PC-9 (cell line): ENCODE results near the gene CADPS2. TPM values are rescaled to one million over a fixed set of nuclear protein-coding genes. Genes with fewer than 3 reads are reported as not detected.

Experiments
- BruUV-seq: library from RNA; stranded (reverse); fragments of 400-500 nt; replicated peaks from 2 replicates; lab custom pipeline; 2021; lab: Mats Ljungman, UMichigan
- CTCF ChIA-PET: fragments of 300-600 bp; sonication (Branson Sonifier 250); formaldehyde crosslinking; loops from one replicate; lab custom pipeline; 2022; ENCODE audit warnings: antibody characterized with exemption; lab: Charles Lee
- POLR2A ChIA-PET: fragments of 300-600 bp; sonication (Branson Sonifier 250); formaldehyde crosslinking; loops from one replicate; lab custom pipeline; 2022; ENCODE audit warnings: antibody characterized with exemption; ENCODE audit not compliant: unreplicated experiment; lab: Charles Lee
- DNase-seq, 2 experiments: peaks; one replicate each; pipeline versions ENCODE4 v3.0.0 to v3.0.0-alpha.2; 2015 to 2022; ENCODE audit warnings: mixed read lengths in 1 of 2
- H2AFZ ChIP-seq: fragments of 200-600 bp; sonication (generic); 2 replicates; pipeline ENCODE4 v1.8.1; 2017; ENCODE audit warnings: antibody characterized with exemption
- H3F3A ChIP-seq: fragments of 200-600 bp; sonication (generic); 2 replicates; pipeline ENCODE4 v1.8.1; 2017; ENCODE audit warnings: antibody characterized with exemption, mild to moderate bottlenecking, low read depth; ENCODE audit not compliant: insufficient read depth
- H3K27ac ChIP-seq: fragments of 200-600 bp; sonication (generic); 2 replicates; pipeline ENCODE4 v1.6.1; 2016; ENCODE audit warnings: mixed run types
- H3K27me3 ChIP-seq: fragments of 200-600 bp; sonication (generic); 2 replicates; pipeline ENCODE4 v1.6.1; 2016; ENCODE audit warnings: low read depth, mixed run types; ENCODE audit not compliant: insufficient read depth
- H3K36me3 ChIP-seq: fragments of 200-600 bp; sonication (generic); 2 replicates; pipeline ENCODE4 v1.6.1; 2016; ENCODE audit warnings: low read depth, mixed run types
- H3K4me1 ChIP-seq: fragments of 200-600 bp; sonication (generic); replicated peaks from 2 replicates; pipeline ENCODE4 v1.6.1; 2016; ENCODE audit warnings: mixed run types; ENCODE audit not compliant: insufficient read depth
- H3K4me2 ChIP-seq: fragments of 200-600 bp; sonication (generic); 2 replicates; pipeline ENCODE4 v1.6.1; 2017; ENCODE audit warnings: mixed run types
- H3K4me3 ChIP-seq: fragments of 200-600 bp; sonication (generic); 2 replicates; pipeline ENCODE4 v1.6.1; 2016; ENCODE audit warnings: mixed run types
- H3K79me2 ChIP-seq: fragments of 200-600 bp; sonication (generic); 2 replicates; pipeline ENCODE4 v1.6.1; 2017; ENCODE audit warnings: low read depth, mixed run types
- H3K9me2 ChIP-seq: fragments of 200-600 bp; sonication (generic); 2 replicates; pipeline ENCODE4 v1.8.1; 2017; ENCODE audit warnings: mild to moderate bottlenecking; ENCODE audit not compliant: insufficient read depth
- H3K9me3 ChIP-seq: fragments of 200-600 bp; sonication (generic); 2 replicates; pipeline ENCODE4 v1.8.1; 2016; ENCODE audit warnings: low read depth; ENCODE audit not compliant: insufficient read depth
- H4K20me1 ChIP-seq: fragments of 200-600 bp; sonication (generic); 2 replicates; pipeline ENCODE4 v1.8.1; 2017; ENCODE audit not compliant: insufficient read depth
- EZH2 ChIP-seq: fragments of 200-600 bp; sonication (generic); IDR thresholded peaks from 2 replicates; pipeline ENCODE4 v1.8.0; 2017; ENCODE audit warnings: antibody characterized with exemption, low read depth
- intact Hi-C: fragments of 100-400 bp; cut with micrococcal nuclease; formaldehyde crosslinking; loops from one replicate; pipeline ENCODE4 v1.10.0; 2022; ENCODE audit not compliant: unreplicated experiment
- total RNA-seq: library from RNA; stranded (reverse); gene quantifications from 2 replicates; pipeline ENCODE4 v1.2.3, GENCODE V29; 2021
- TF ChIP-seq, protein P1 (sequence below): fragments of 200-600 bp; sonication (generic); conservative IDR thresholded peaks from 2 replicates; pipeline ENCODE4 v1.6.1; 2017; ENCODE audit warnings: mixed run types, antibody characterized with exemption, mild to moderate bottlenecking, moderate library complexity

CADPS2 gene
- total RNA-seq, 1 experiment from 2014 or later: 11.9 TPM

DNA sequence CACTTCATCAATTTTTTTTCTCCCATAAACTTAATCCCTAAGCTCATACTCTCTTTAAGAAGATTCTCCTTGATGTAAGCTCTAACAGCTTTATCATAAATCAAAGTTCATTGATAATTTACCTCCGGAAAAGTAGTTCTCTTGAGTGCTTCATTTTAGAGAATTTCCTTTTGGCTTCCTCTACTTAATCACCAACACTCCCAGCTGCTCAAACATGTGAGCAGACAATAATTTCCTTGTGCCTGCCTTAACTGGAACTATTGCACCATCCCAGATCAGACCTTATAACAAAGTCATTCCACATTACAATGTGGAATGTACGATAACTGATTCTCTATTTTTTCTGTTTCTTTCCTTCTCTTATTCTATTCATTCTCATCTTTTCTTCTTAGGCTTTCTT lies 587.6 kb downstream of the CADPS2 start:
- Histone ChIP-seq H3K4me2 (no peak overlapping the region), H3K9me2 (no peaks in the 10 kb centered on the region; the same call in 1 of the 2 replicates), H3K27ac (no peak overlapping the region), H3K79me2 (no peaks in the 10 kb centered on the region), H3K4me1 (no peaks in the 10 kb centered on the region), H3K27me3 (no peaks in the 10 kb centered on the region), H3K4me3 (no peak overlapping the region), H4K20me1 (no peaks in the 10 kb centered on the region), H3F3A (no peaks in the 10 kb centered on the region), H3K9me3 (no peaks in the 10 kb centered on the region; the same call in 1 of the 2 replicates), H2AFZ (no peak overlapping the region), H3K36me3 (no peaks in the 10 kb centered on the region)
- no peak for DNase-seq
- CTCF ChIA-PET: no interaction called here
- POLR2A ChIA-PET: no interaction called here
- no peak for TF ChIP-seq EZH2
- TF ChIP-seq, protein P1, sequence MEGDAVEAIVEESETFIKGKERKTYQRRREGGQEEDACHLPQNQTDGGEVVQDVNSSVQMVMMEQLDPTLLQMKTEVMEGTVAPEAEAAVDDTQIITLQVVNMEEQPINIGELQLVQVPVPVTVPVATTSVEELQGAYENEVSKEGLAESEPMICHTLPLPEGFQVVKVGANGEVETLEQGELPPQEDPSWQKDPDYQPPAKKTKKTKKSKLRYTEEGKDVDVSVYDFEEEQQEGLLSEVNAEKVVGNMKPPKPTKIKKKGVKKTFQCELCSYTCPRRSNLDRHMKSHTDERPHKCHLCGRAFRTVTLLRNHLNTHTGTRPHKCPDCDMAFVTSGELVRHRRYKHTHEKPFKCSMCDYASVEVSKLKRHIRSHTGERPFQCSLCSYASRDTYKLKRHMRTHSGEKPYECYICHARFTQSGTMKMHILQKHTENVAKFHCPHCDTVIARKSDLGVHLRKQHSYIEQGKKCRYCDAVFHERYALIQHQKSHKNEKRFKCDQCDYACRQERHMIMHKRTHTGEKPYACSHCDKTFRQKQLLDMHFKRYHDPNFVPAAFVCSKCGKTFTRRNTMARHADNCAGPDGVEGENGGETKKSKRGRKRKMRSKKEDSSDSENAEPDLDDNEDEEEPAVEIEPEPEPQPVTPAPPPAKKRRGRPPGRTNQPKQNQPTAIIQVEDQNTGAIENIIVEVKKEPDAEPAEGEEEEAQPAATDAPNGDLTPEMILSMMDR: no peak
- intact Hi-C loops: no loop called here
- BruUV-seq: no TSS peak

DNA sequence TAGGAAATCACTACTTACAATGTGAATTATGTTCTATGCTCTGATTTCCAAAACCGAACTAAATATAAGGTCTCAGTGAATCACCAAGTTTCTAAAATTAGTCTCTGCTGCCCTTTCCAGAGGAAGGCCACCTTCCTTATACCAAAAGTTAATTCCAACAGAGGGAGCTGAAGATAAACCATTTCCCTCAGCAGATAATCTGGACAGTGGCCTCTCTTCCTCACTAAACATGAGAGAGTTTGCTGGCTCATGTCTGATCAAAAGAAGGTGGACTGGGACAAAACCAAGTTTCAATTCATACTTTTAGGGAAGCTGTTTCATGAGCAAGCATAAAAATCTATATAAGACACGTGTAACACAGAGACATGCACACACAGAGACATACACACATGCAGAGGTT lies 588.1 kb downstream of the CADPS2 start:
- ChIA-PET CTCF (no interaction called here), POLR2A (no interaction called here)
- DNase-seq: no peak
- H3K4me1 ChIP-seq: no peaks in the 10 kb centered on the region
- H3K9me3 ChIP-seq: no peaks in the 10 kb centered on the region; the same call in 1 of the 2 replicates
- no peaks in the 10 kb centered on the region for H3F3A ChIP-seq
- H4K20me1 ChIP-seq: no peaks in the 10 kb centered on the region
- BruUV-seq: no TSS peak
- H3K27ac ChIP-seq: no peak overlapping the region
- no peaks in the 10 kb centered on the region for H3K79me2 ChIP-seq
- H2AFZ ChIP-seq: no peak overlapping the region
- no peak overlapping the region for H3K4me2 ChIP-seq
- no peaks in the 10 kb centered on the region; the same call in 1 of the 2 replicates for H3K9me2 ChIP-seq
- intact Hi-C loops: no loop called here
- TF ChIP-seq, protein P1: no peak
- no peak for TF ChIP-seq EZH2
- no peaks in the 10 kb centered on the region for H3K27me3 ChIP-seq
- H3K4me3 ChIP-seq: no peak overlapping the region
- H3K36me3 ChIP-seq: no peaks in the 10 kb centered on the region

DNA sequence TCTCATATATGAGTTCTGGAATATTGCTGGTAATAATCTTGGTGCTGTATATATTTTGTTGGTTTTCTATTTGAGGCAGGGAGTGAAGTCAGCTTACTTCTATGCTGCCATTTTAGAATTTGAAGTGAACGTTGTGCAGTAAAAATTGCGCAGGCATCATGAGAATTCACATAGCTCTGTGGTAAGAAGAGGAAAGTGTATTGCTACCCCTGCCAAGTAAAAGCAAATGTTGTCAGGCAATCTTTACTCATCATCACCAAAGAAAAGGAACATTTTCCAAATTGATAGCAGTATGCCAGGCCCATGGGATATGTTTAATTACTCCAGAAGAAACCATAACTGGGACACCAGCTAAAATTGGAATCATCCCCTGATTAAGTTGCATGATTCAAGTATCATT lies 595.1 kb downstream of the CADPS2 start:
- no peak overlapping the region for H3K27ac ChIP-seq
- DNase-seq: no peak
- H3K27me3 ChIP-seq: no peaks in the 10 kb centered on the region
- no peak for TF ChIP-seq EZH2
- TF ChIP-seq, protein P1: no peak
- no TSS peak for BruUV-seq
- no peaks in the 10 kb centered on the region for H3K36me3 ChIP-seq
- H3K4me1 ChIP-seq: no peaks in the 10 kb centered on the region
- CTCF ChIA-PET: no interaction called here
- no peaks in the 10 kb centered on the region for H3F3A ChIP-seq
- H3K4me3 ChIP-seq: no peak overlapping the region
- no peaks in the 10 kb centered on the region for H4K20me1 ChIP-seq
- H3K4me2 ChIP-seq: no peak overlapping the region
- H3K9me2 ChIP-seq: no peaks in the 10 kb centered on the region; the same call in 1 of the 2 replicates
- no peaks in the 10 kb centered on the region for H3K9me3 ChIP-seq
- H2AFZ ChIP-seq: no peak overlapping the region
- POLR2A ChIA-PET: interaction anchor here (0.7 kb wide), 1 partner anchor 243 kb away, joined by 3 read pairs; no protein-coding TSS in a partner anchor
- intact Hi-C loops: no loop called here
- no peaks in the 10 kb centered on the region for H3K79me2 ChIP-seq
